ENCODE measurements around the gene TERT. TPM values are rescaled to one million over a fixed set of nuclear protein-coding genes. Genes with fewer than 3 reads are reported as not detected.

The TERT gene
- total RNA-seq, 4 donors from 2014 or later: not detected

DNA sequence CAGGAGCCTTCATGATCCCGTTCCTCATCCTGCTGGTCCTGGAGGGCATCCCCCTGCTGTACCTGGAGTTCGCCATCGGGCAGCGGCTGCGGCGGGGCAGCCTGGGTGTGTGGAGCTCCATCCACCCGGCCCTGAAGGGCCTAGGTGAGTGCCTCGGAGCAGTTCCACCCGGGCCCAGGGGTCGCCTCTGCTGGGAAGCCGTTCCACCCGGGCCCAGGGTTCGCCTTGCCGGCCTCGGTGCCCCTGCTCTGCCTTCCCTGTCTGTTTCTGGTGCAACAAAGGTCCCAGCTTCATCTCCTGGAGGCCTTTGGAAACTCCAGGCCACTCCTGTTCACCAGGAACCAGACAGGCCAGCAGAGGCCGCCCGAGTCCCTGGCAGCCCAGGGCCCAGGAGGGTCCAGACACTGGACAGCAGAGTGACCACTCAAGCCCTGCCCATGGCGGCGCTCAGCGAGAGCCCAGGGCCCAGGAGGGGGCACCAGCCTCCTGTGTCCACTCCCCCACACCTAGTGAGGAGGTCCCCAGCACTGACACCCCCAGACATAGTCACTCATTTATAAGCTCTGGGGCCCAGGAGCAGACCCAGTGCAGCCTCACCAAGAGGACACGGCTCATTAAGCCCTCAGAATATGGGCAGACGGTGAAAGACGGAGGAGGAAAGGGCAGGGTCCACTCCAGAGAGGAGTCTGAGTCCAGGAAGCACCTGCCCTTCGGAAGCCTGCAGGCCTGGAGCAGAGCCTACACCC is 86.0 kb downstream of the TERT start:
- peaks cover 60% of the 10 kb centered on the region for H3K27me3 ChIP-seq
- ATAC-seq: no peak
- WGBS, 2 donors (ENCODE audit: low coverage in 1 of 2): 50 to 73% methylated on average over 1 to 3 of the region's 24 CpGs

DNA sequence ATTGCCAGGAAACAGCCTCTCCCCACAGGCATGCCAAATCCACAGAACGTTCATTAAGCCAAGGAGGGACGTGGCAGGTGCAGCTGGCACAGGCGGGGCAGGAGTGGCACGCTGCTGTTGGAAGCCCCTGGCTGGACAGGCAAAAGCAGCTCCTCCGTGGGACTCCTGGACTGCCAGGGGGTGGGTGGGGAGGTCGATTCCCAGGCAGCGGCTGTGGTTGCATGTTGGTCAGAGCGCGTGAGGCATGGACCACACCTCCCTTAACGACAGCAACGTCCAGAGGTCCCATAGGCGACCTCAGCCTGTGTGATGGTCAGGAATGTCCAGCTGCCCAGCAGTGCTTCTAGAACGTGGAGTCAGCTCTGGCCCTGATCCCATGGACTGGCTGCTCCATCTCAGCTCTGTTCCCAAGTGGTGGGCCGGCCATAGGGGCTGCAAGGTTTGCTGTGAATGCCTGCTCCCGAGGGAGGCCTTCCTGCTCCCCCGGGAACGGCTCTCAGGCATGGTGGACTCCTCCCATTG is 86.6 kb downstream of the TERT start:
- peaks cover 61% of the 10 kb centered on the region for H3K27me3 ChIP-seq
- TF ChIP-seq POLR2A (IDR thresholded peaks at IDR 0.05) (no peak), EP300 (IDR thresholded peaks at IDR 0.05) (no peak), POLR2AphosphoS5 (IDR thresholded peaks at IDR 0.05) (no peak)
- TF ChIP-seq, protein P1, sequence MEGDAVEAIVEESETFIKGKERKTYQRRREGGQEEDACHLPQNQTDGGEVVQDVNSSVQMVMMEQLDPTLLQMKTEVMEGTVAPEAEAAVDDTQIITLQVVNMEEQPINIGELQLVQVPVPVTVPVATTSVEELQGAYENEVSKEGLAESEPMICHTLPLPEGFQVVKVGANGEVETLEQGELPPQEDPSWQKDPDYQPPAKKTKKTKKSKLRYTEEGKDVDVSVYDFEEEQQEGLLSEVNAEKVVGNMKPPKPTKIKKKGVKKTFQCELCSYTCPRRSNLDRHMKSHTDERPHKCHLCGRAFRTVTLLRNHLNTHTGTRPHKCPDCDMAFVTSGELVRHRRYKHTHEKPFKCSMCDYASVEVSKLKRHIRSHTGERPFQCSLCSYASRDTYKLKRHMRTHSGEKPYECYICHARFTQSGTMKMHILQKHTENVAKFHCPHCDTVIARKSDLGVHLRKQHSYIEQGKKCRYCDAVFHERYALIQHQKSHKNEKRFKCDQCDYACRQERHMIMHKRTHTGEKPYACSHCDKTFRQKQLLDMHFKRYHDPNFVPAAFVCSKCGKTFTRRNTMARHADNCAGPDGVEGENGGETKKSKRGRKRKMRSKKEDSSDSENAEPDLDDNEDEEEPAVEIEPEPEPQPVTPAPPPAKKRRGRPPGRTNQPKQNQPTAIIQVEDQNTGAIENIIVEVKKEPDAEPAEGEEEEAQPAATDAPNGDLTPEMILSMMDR (IDR thresholded peaks at IDR 0.05): no peak
- H3K4me3 ChIP-seq: no peak overlapping the region
- no peak for ATAC-seq
- no peak overlapping the region for H3K27ac ChIP-seq
- H3K4me1 ChIP-seq: no peaks in the 10 kb centered on the region
- H3K9me3 ChIP-seq: no peaks in the 10 kb centered on the region
- 50 to 73% methylated on average over 2 to 6 of the region's 17 CpGs for WGBS, 2 donors (ENCODE audit: low coverage in 1 of 2)
- no peaks in the 10 kb centered on the region for H3K36me3 ChIP-seq

More for the DNA sequence above, 86.0 kb downstream of the TERT start:
- Histone ChIP-seq H3K4me3 (no peak overlapping the region), H3K4me1 (no peaks in the 10 kb centered on the region), H3K9me3 (no peaks in the 10 kb centered on the region), H3K27ac (no peak overlapping the region), H3K36me3 (no peaks in the 10 kb centered on the region)
- TF ChIP-seq POLR2A (IDR thresholded peaks at IDR 0.05) (no peak), POLR2AphosphoS5 (IDR thresholded peaks at IDR 0.05) (no peak), EP300 (IDR thresholded peaks at IDR 0.05) (no peak)
- TF ChIP-seq, protein P1 (IDR thresholded peaks at IDR 0.05): no peak

DNA sequence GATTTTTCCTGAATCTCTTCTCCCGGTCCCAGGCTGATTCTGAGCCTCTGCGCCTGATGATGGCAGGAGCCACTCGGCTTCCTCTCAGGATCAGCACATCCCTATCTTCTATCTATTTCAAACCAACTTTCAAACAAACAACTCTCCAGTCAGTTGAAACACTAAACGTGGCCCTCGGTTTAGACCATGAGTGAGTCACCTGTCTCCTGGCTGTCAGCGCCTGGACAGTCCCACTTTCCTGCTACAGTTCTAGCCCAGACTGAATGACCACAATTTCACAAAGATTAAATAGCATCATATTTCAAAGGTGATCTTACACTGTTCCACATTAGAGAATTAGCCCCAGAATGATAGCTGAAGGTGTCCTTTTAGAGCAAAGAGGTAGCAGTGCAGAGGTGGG is 87.3 kb downstream of the TERT start:
- Histone ChIP-seq H3K27me3 (peaks cover 64% of the 10 kb centered on the region), H3K4me3 (no peak overlapping the region), H3K9me3 (no peaks in the 10 kb centered on the region), H3K36me3 (no peaks in the 10 kb centered on the region), H3K4me1 (no peaks in the 10 kb centered on the region), H3K27ac (no peak overlapping the region)
- WGBS, 2 donors (ENCODE audit: low coverage in 1 of 2): 50 to 59% methylated on average over 4 to 5 of the region's 6 CpGs
- TF ChIP-seq POLR2AphosphoS5 (IDR thresholded peaks at IDR 0.05) (no peak), EP300 (IDR thresholded peaks at IDR 0.05) (no peak), POLR2A (IDR thresholded peaks at IDR 0.05) (no peak)
- TF ChIP-seq, protein P1 (IDR thresholded peaks at IDR 0.05): no peak
- ATAC-seq: no peak

DNA sequence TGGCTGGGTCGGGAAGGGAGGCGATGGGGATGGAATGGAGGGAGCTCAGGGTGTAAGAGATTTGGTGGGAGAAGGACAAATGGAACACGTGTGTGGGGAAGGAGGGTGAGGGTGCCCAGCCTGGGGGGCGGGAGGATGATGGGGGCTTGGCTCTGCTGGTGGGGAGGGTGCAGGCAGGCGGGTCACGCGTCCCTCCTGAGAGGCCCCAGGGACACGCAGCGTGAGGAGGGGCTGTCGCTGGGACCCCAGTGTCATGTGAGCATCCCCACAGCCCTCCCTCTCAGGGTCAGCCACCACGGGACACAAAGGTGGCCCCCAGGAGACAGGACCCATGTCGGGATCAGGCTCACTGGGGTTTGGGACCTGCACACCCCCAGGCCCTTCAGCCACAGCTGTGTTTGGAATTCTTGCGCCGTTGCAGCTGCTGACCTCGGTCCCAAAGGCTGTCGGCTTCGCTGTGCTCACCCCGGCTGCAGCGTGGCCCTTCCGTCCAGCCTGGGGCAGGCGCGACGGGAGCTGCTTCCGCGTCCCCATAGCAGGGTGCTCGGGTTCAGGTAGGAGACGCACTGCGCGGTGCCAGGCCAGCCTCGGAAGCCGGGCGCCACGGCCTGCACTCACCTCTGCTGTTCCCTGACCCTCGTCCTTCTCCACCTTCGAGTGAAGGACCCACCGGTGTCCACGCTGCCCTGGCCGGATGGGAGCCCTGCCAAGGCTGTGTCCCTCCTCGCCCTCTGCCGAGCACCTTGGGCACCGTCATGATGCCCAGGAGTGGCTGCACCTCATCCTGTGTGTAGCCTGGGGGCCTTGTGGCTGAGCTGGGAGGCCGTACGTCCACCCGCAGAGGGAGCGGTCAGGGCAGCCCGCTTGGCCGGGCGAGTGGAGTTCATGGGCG is 88.1 kb downstream of the TERT start:
- H3K4me3 ChIP-seq: no peak overlapping the region
- no peak overlapping the region for H3K27ac ChIP-seq
- no peaks in the 10 kb centered on the region for H3K4me1 ChIP-seq
- H3K9me3 ChIP-seq: no peaks in the 10 kb centered on the region
- TF ChIP-seq POLR2A (IDR thresholded peaks at IDR 0.05): no peak
- no peak for TF ChIP-seq EP300 (IDR thresholded peaks at IDR 0.05)
- TF ChIP-seq, protein P1 (IDR thresholded peaks at IDR 0.05): no peak
- no peak for TF ChIP-seq POLR2AphosphoS5 (IDR thresholded peaks at IDR 0.05)
- H3K27me3 ChIP-seq: peaks cover 70% of the 10 kb centered on the region
- no peaks in the 10 kb centered on the region for H3K36me3 ChIP-seq
- WGBS, 2 donors (ENCODE audit: low coverage in 1 of 2): 63% methylated on average over 7 of the region's 49 CpGs; no CpG with 5 or more reads in 1 of the 2 donors
- no peak for ATAC-seq

Data from gastroesophageal sphincter (tissue), 4 donors.